GM21723 (cell line): ENCODE results near the gene KCNJ12.
A peak's percentile ranks its signal among the peaks of the same experiment; 100 is the strongest.
"Not testable (repeated sequence)": the region's sequence is repeated elsewhere in the genome, so short reads cannot be mapped to it uniquely, and the experiment has no call there.

Source experiments
- ATAC-seq: cut with Tn5 transposase; IDR thresholded peaks from one replicate; pipeline ENCODE4 v1.9.1; 2021; ENCODE audit warnings: mild to moderate bottlenecking, moderate library complexity; ENCODE audit not compliant: unreplicated experiment

KCNJ12 gene

GRCh38 chr17:21376081-21376758 lies at the start of gene KCNJ12:
KCNJ12 (plus strand) TSS chr17:21376357; CDS start chr17:21415343, 38,986 bp downstream.
- ATAC-seq = no peak

GRCh38 chr17:21327921-21328320 lies 48.2 kb upstream of the KCNJ12 start:
- not testable (repeated sequence) for ATAC-seq

- not testable (repeated sequence) for ATAC-seq
Measured at GRCh38 chr17:21328778-21329177, 47.4 kb upstream of the KCNJ12 start.

- ATAC-seq = no peak
Measured at GRCh38 chr17:21330436-21331160, 45.6 kb upstream of the KCNJ12 start.

- ATAC-seq = not testable (repeated sequence)
Measured at GRCh38 chr17:21336541-21337294, 39.4 kb upstream of the KCNJ12 start.

- ATAC-seq = not testable (repeated sequence)
Measured at GRCh38 chr17:21337981-21338625, 38.1 kb upstream of the KCNJ12 start.

- no peak for ATAC-seq
Measured at GRCh38 chr17:21339011-21339410, 37.1 kb upstream of the KCNJ12 start.

- not testable (repeated sequence) for ATAC-seq
Measured at GRCh38 chr17:21339571-21339970, 36.6 kb upstream of the KCNJ12 start.

GRCh38 chr17:21340407-21340806 lies 35.8 kb upstream of the KCNJ12 start:
- not testable (repeated sequence) for ATAC-seq

- ATAC-seq = not testable (repeated sequence)
Measured at GRCh38 chr17:21341279-21341678, 34.9 kb upstream of the KCNJ12 start.

GRCh38 chr17:21341925-21342540 lies 34.1 kb upstream of the KCNJ12 start:
- ATAC-seq = not testable (repeated sequence)

GRCh38 chr17:21343061-21343949 lies 32.9 kb upstream of the KCNJ12 start:
- ATAC-seq = not testable (repeated sequence)

- not testable (repeated sequence) for ATAC-seq
Measured at GRCh38 chr17:21344801-21345200, 31.4 kb upstream of the KCNJ12 start.

- no peak for ATAC-seq
Measured at GRCh38 chr17:21345236-21345635, 30.9 kb upstream of the KCNJ12 start.

- not testable (repeated sequence) for ATAC-seq
Measured at GRCh38 chr17:21346107-21346506, 30.1 kb upstream of the KCNJ12 start.

- not testable (repeated sequence) for ATAC-seq
Measured at GRCh38 chr17:21346651-21347250, 29.4 kb upstream of the KCNJ12 start.

GRCh38 chr17:21347660-21348059 lies 28.5 kb upstream of the KCNJ12 start:
- ATAC-seq = not testable (repeated sequence)

- peak; percentile 68 for ATAC-seq
Measured at GRCh38 chr17:21348081-21348925, 27.9 kb upstream of the KCNJ12 start.
